Esophagus squamous epithelium (tissue), 5 donors: ENCODE measurements around the gene AGMO. TPM values are rescaled to one million over a fixed set of nuclear protein-coding genes. Genes with fewer than 3 reads are reported as not detected.
A peak's percentile ranks its signal among the peaks of the same experiment; 100 is the strongest.

Source experiments
- DNase-seq: peaks from one replicate; lab custom pipeline; 2025; lab: John Stamatoyannopoulos, UW
- H3K27ac ChIP-seq, 4 donors: fragments of 200-600 bp; sonication (generic); one replicate each; pipeline ENCODE4 v1.5.1; 2016 to 2019; ENCODE audit warnings: mild to moderate bottlenecking in 1 of 4
- H3K27me3 ChIP-seq, 4 donors: fragments of 200-600 bp; sonication (generic); 1 replicate in 3 of 4; 2 replicates in 1 of 4; pipeline versions ENCODE4 v1.5.1 to v1.6.0; 2017 to 2021; ENCODE audit warnings: antibody characterized with exemption in 1 of 4
- H3K36me3 ChIP-seq, 3 donors: fragments of 200-600 bp; sonication (generic); one replicate each; pipeline ENCODE4 v1.5.1; 2016 to 2019
- H3K4me1 ChIP-seq, 3 donors: fragments of 200-600 bp; sonication (generic); one replicate each; pipeline ENCODE4 v1.5.1; 2017 to 2019
- H3K4me3 ChIP-seq, 4 donors: fragments of 200-600 bp; sonication (generic); 1 replicate in 3 of 4; 2 replicates in 1 of 4; pipeline ENCODE4 v1.5.1; 2016 to 2019; ENCODE audit warnings: mild to moderate bottlenecking in 2 of 4, moderate library complexity in 1 of 4
- H3K9me3 ChIP-seq, 3 donors: fragments of 200-600 bp; sonication (generic); one replicate each; pipeline ENCODE4 v1.5.1; 2016 to 2019
- CTCF ChIP-seq, 6 experiments: fragments of 450-650 bp in 4 of 6; fragments of 200-600 bp in 2 of 6; sonication (generic) in 2 of 6; IDR thresholded peaks; one replicate each; pipeline ENCODE4 v1.5.1; 2016 to 2019; ENCODE audit warnings: antibody characterized with exemption in 6 of 6, mild to moderate bottlenecking in 4 of 6, moderate library complexity in 4 of 6
- POLR2A ChIP-seq, 4 donors: fragments of 450-650 bp; IDR thresholded peaks; one replicate each; pipeline ENCODE4 v1.6.1; 2017; ENCODE audit warnings: antibody characterized with exemption in 4 of 4, mild to moderate bottlenecking in 4 of 4, moderate library complexity in 3 of 4
- WGBS, 2 donors: methylation state at CpG; one replicate each; pipeline ENCODE4 v1.1.5; 2018; 5-methylcytosine and 5-hydroxymethylcytosine counted together
- intact Hi-C: fragments of 100-400 bp; cut with DNase I; formaldehyde crosslinking; loops from one replicate; pipeline ENCODE4 v1.15.0; 2022
- total RNA-seq, 4 donors: library from RNA; depleted of rRNA; stranded (reverse); fragments of >200 nt; gene quantifications; one replicate each; pipeline ENCODE4 v1.1.0, GENCODE V29; 2016
- donor health status: DM: yes; HTN: yes; CAD: no.

The AGMO gene
- total RNA-seq, 4 donors from 2014 or later: 0.38 to 0.53 TPM; not detected in 2

- Histone ChIP-seq H3K4me1 (no peaks in the 10 kb centered on the region), H3K27me3 (no peaks in the 10 kb centered on the region), H3K4me3 (no peak overlapping the region), H3K9me3 (no peaks in the 10 kb centered on the region), H3K27ac (no peak overlapping the region), H3K36me3 (no peaks in the 10 kb centered on the region)
- intact Hi-C loops: no loop called here
- TF ChIP-seq POLR2A (IDR thresholded peaks at IDR 0.05): no peak
- TF ChIP-seq CTCF (IDR thresholded peaks at IDR 0.05): no peak
- WGBS, 2 donors: 45 to 72% methylated on average over 2 of the region's 2 CpGs
- no peak for DNase-seq
Observed at GRCh38 chr7:15330943-15331342, 230.9 kb downstream of the AGMO start.

DNA sequence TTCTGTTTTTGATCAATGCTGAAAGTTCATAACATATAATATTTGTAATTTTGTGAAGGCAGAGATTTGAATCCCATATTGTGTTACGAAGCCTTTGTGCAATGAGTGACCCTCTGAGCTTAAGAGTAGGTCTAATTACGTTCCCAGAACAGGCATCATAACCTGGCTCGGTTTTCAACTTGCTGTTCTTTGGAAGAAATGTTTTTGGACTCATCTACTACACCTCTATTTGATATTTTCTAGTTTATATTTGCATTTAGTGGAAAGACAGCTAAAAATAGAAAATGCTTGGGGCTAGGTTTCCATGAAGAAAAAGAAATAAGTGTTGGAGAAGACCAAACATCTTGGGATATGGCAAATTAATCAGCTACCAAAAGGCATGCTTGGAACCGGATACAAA, 234.8 kb downstream of the AGMO start:
- Histone ChIP-seq H3K4me3 (no peak overlapping the region), H3K27ac (no peak overlapping the region), H3K36me3 (no peaks in the 10 kb centered on the region), H3K4me1 (no peaks in the 10 kb centered on the region), H3K9me3 (no peaks in the 10 kb centered on the region), H3K27me3 (no peaks in the 10 kb centered on the region)
- WGBS, 2 donors: 62 to 77% methylated on average over 4 of the region's 4 CpGs
- TF ChIP-seq CTCF (IDR thresholded peaks at IDR 0.05) (no peak), POLR2A (IDR thresholded peaks at IDR 0.05) (no peak)
- DNase-seq: no peak
- intact Hi-C loops: no loop called here

- no peak overlapping the region for H3K27ac ChIP-seq
- intact Hi-C loops: no loop called here
Observed at GRCh38 chr7:15326044-15326644, 235.7 kb downstream of the AGMO start.

DNA sequence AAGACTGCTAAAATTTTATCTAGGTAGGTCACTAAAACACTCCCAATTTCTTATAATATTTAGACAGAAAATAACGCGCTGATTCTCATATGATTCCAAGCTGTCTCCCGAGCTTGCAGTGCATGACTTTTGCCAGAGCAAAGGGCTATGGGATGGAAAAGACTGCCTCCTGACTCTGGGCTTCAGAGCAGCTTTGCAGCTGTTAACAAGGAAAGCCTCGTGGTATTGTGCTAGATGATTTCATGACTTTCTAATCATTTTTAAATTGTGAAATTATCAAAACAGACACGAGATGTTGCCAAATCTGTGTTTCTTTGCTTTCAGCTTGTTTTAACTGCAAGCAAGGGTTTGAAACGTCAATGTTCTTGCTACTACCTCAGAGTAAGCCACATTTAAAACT, 238.3 kb downstream of the AGMO start:
- Histone ChIP-seq H3K27ac (no peak overlapping the region), H3K4me3 (no peak overlapping the region), H3K9me3 (no peaks in the 10 kb centered on the region), H3K27me3 (no peaks in the 10 kb centered on the region), H3K4me1 (no peaks in the 10 kb centered on the region), H3K36me3 (no peaks in the 10 kb centered on the region)
- intact Hi-C loops: no loop called here
- no peak for DNase-seq
- 47 to 58% methylated on average over 6 of the region's 6 CpGs for WGBS, 2 donors
- TF ChIP-seq CTCF (IDR thresholded peaks at IDR 0.05) (no peak), POLR2A (IDR thresholded peaks at IDR 0.05) (no peak)

More at GRCh38 chr7:15326044-15326644, 235.7 kb downstream of the AGMO start:
- Histone ChIP-seq H3K27me3 (no peaks in the 10 kb centered on the region), H3K4me1 (no peaks in the 10 kb centered on the region), H3K36me3 (no peaks in the 10 kb centered on the region), H3K9me3 (no peaks in the 10 kb centered on the region), H3K4me3 (no peak overlapping the region)
- TF ChIP-seq POLR2A (IDR thresholded peaks at IDR 0.05) (no peak), CTCF (IDR thresholded peaks at IDR 0.05) (peak in 3 of 6 experiments; percentile 17 to 50 (median 34))
- DNase-seq: no peak
- WGBS, 2 donors: 60 to 61% methylated on average over 3 of the region's 3 CpGs

- DNase-seq: no peak
Observed at GRCh38 chr7:15317215-15317614, 244.6 kb downstream of the AGMO start.

More at GRCh38 chr7:15317215-15317614, 244.6 kb downstream of the AGMO start:
- Histone ChIP-seq H3K36me3 (no peaks in the 10 kb centered on the region), H3K27ac (no peak overlapping the region), H3K27me3 (no peaks in the 10 kb centered on the region), H3K4me3 (no peak overlapping the region), H3K4me1 (no peaks in the 10 kb centered on the region), H3K9me3 (no peaks in the 10 kb centered on the region)
- TF ChIP-seq CTCF (IDR thresholded peaks at IDR 0.05): no peak
- TF ChIP-seq POLR2A (IDR thresholded peaks at IDR 0.05): no peak
- 79 to 84% methylated on average over 4 of the region's 4 CpGs for WGBS, 2 donors
- intact Hi-C loops: no loop called here
